Peyer's patch (tissue), 4 donors: Measurements from ENCODE around the gene RPL18.

Experiments
- CTCF ChIP-seq, 6 experiments: fragments of 450-650 bp in 4 of 6; fragments of 200-600 bp in 2 of 6; sonication (generic) in 1 of 6; IDR thresholded peaks; one replicate each; pipeline ENCODE4 v1.5.1; 2017 to 2019; ENCODE audit warnings: antibody characterized with exemption in 6 of 6, mild to moderate bottlenecking in 3 of 6, moderate library complexity in 1 of 6
- POLR2A ChIP-seq, 2 donors: fragments of 450-650 bp; IDR thresholded peaks; one replicate each; pipeline ENCODE4 v1.5.1; 2017; ENCODE audit warnings: antibody characterized with exemption in 2 of 2, mild to moderate bottlenecking in 2 of 2, moderate library complexity in 2 of 2

GRCh38 chr19:48634036-48634342 is 15.0 kb upstream of the RPL18 start:
- TF ChIP-seq CTCF (IDR thresholded peaks at IDR 0.05) (no peak), POLR2A (IDR thresholded peaks at IDR 0.05) (no peak)
